K562 (cell line): ENCODE data around the gene RBM45. TPM values are rescaled to one million over a fixed set of nuclear protein-coding genes. Genes with fewer than 3 reads are reported as not detected.
A peak's percentile ranks its signal among the peaks of the same experiment; 100 is the strongest.

Experiments
- ARID1B ChIP-seq: fragments of 450-650 bp; IDR thresholded peaks from 2 replicates; pipeline ENCODE4 v1.6.1; 2016; ENCODE audit warnings: antibody characterized with exemption, mild to moderate bottlenecking, inconsistent platforms
- DNMT1 ChIP-seq: fragments of 450-650 bp; IDR thresholded peaks from 2 replicates; pipeline ENCODE4 v1.6.1; 2016; ENCODE audit warnings: antibody characterized with exemption, mild to moderate bottlenecking
- E2F6 ChIP-seq, 2 experiments: IDR thresholded peaks; 2 replicates each; pipeline ENCODE4 v1.6.1; 2011; ENCODE audit warnings: borderline replicate concordance in 1 of 2, control low read depth in 1 of 2, low read depth in 1 of 2, low read length in 1 of 2, mild to moderate bottlenecking in 1 of 2, mixed read lengths in 1 of 2, moderate library complexity in 1 of 2; ENCODE audit not compliant: insufficient read depth in 1 of 2, insufficient read length in 1 of 2, poor library complexity in 1 of 2, severe bottlenecking in 1 of 2; ENCODE audit errors: extremely low read depth in 1 of 2
- EGR1 ChIP-seq: fragments of 450-650 bp; conservative IDR thresholded peaks from 2 replicates; pipeline ENCODE4 v1.6.1; 2017; ENCODE audit warnings: mild to moderate bottlenecking
- FOXJ2 ChIP-seq: fragments of 200-800 bp; sonication (Bioruptor generic); IDR thresholded peaks from 2 replicates; pipeline ENCODE4 v1.6.1; 2016; ENCODE audit warnings: missing genetic modification characterization, missing compliant biosample characterization
- GATA2 ChIP-seq: sonication (generic); formaldehyde crosslinking; IDR thresholded peaks from 2 replicates; pipeline ENCODE4 v1.4.0; 2020; ENCODE audit warnings: mild to moderate bottlenecking, missing genetic modification reagents
- HDAC3 ChIP-seq: fragments of 450-650 bp; IDR thresholded peaks from 2 replicates; pipeline ENCODE4 v1.6.1; 2018; ENCODE audit warnings: borderline replicate concordance, mild to moderate bottlenecking, moderate library complexity; ENCODE audit not compliant: partially characterized antibody
- RBM34 ChIP-seq: fragments of 200-400 bp; formaldehyde crosslinking; IDR thresholded peaks from 2 replicates; pipeline ENCODE4 v1.6.1; 2018; ENCODE audit warnings: low read length, borderline replicate concordance; ENCODE audit not compliant: insufficient read depth
- TEAD2 ChIP-seq: fragments of 450-650 bp; IDR thresholded peaks from 2 replicates; pipeline ENCODE4 v1.6.1; 2016; ENCODE audit warnings: missing genetic modification characterization, control low read depth, missing compliant biosample characterization
- ZFP91 ChIP-seq: sonication (generic); formaldehyde crosslinking; IDR thresholded peaks from 2 replicates; pipeline ENCODE4 v1.8.0; 2022; ENCODE audit warnings: mild to moderate bottlenecking, missing genetic modification reagents
- ZNF3 ChIP-seq: fragments of 250-450 bp; sonication (Bioruptor Pico); IDR thresholded peaks from 2 replicates; pipeline ENCODE4 v1.5.0; 2021; ENCODE audit warnings: mild to moderate bottlenecking, moderate library complexity
- ZNF431 ChIP-seq: sonication (generic); formaldehyde crosslinking; IDR thresholded peaks from 2 replicates; pipeline ENCODE4 v1.8.0; 2022; ENCODE audit warnings: mild to moderate bottlenecking, missing genetic modification reagents
- ZNF695 ChIP-seq: fragments of 450-650 bp; formaldehyde crosslinking; IDR thresholded peaks from 2 replicates; pipeline ENCODE4 v1.4.0; 2020; ENCODE audit warnings: mild to moderate bottlenecking, moderate library complexity
- ZNF77 ChIP-seq: fragments of 250-450 bp; sonication (Bioruptor Pico); IDR thresholded peaks from 2 replicates; pipeline ENCODE4 v1.5.0; 2020
- ZNF785 ChIP-seq: fragments of 250-450 bp; sonication (Bioruptor Pico); IDR thresholded peaks from 2 replicates; pipeline ENCODE4 v1.4.0; 2020; ENCODE audit warnings: mild to moderate bottlenecking
- polyA plus RNA-seq, 8 experiments: library from polyadenylated mRNA; depleted of rRNA in 4 of 8; stranded (reverse) in 5 of 8; unstranded in 3 of 8; fragments of >200 nt; fragmentation: Nextera tagmentation in 2 of 8; fragmentation: Illumina TruSeq in 1 of 8; extraction: Ambion mirVana in 2 of 8; extraction: Trizol in 1 of 8; gene quantifications; 2 replicates each; pipeline versions ENCODE4 v1.2.1 to v1.2.3, GENCODE V29; 2011 to 2014; ENCODE audit warnings: inconsistent platforms in 1 of 8, missing spikeins in 1 of 8
- total RNA-seq, 7 experiments: library from RNA; depleted of rRNA in 6 of 7; stranded (reverse); fragments of >200 nt in 6 of 7; fragmentation: Illumina TruSeq in 2 of 7; extraction: Trizol in 2 of 7; gene quantifications; 2 replicates each; pipeline versions ENCODE4 v1.2.1 to v1.2.3, GENCODE V29; 2011 to 2021; ENCODE audit warnings: low replicate concordance in 1 of 7
- TF ChIP-seq, protein P1 (sequence below): sonication (generic); formaldehyde crosslinking; IDR thresholded peaks from 2 replicates; pipeline ENCODE4 v1.4.0; 2020; ENCODE audit warnings: mild to moderate bottlenecking, missing genetic modification reagents
- TF ChIP-seq, protein P2 (sequence below), 2 experiments: IDR thresholded peaks; 2 replicates each; pipeline ENCODE4 v1.6.1; 2012; ENCODE audit warnings: improper control_type of control experiment in 2 of 2, low read depth in 2 of 2, low read length in 2 of 2, borderline replicate concordance in 1 of 2
- TF ChIP-seq, protein P3 (sequence below): fragments of 450-650 bp; IDR thresholded peaks from 2 replicates; pipeline ENCODE4 v1.6.1; 2016; ENCODE audit warnings: missing biosample characterization, missing genetic modification characterization

Gene RBM45
- total and polyA plus RNA-seq, 9 of the 15 experiments (the other 6 are each of a cell fraction or from before 2014, with no cell fraction given) = 6.7 to 22.0 (median 15.0) TPM

- TF ChIP-seq E2F6 (IDR thresholded peaks at IDR 0.05; ENCODE audit: borderline replicate concordance in 1 of 2, extremely low read depth in 1 of 2, insufficient read depth in 1 of 2, insufficient read length in 1 of 2, low read depth in 1 of 2, low read length in 1 of 2, poor library complexity in 1 of 2, severe bottlenecking in 1 of 2) = peak; percentile 39 to 48
- TF ChIP-seq ZNF77 = no peak
- TF ChIP-seq, protein P1, sequence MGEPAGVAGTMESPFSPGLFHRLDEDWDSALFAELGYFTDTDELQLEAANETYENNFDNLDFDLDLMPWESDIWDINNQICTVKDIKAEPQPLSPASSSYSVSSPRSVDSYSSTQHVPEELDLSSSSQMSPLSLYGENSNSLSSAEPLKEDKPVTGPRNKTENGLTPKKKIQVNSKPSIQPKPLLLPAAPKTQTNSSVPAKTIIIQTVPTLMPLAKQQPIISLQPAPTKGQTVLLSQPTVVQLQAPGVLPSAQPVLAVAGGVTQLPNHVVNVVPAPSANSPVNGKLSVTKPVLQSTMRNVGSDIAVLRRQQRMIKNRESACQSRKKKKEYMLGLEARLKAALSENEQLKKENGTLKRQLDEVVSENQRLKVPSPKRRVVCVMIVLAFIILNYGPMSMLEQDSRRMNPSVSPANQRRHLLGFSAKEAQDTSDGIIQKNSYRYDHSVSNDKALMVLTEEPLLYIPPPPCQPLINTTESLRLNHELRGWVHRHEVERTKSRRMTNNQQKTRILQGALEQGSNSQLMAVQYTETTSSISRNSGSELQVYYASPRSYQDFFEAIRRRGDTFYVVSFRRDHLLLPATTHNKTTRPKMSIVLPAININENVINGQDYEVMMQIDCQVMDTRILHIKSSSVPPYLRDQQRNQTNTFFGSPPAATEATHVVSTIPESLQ = peak; percentile 85; the same call in 1 of the 2 replicates
- no peak for TF ChIP-seq HDAC3
- no peak for TF ChIP-seq DNMT1
- peak; percentile 51; the same call in 1 of the 2 replicates for TF ChIP-seq ARID1B
- TF ChIP-seq, protein P2, sequence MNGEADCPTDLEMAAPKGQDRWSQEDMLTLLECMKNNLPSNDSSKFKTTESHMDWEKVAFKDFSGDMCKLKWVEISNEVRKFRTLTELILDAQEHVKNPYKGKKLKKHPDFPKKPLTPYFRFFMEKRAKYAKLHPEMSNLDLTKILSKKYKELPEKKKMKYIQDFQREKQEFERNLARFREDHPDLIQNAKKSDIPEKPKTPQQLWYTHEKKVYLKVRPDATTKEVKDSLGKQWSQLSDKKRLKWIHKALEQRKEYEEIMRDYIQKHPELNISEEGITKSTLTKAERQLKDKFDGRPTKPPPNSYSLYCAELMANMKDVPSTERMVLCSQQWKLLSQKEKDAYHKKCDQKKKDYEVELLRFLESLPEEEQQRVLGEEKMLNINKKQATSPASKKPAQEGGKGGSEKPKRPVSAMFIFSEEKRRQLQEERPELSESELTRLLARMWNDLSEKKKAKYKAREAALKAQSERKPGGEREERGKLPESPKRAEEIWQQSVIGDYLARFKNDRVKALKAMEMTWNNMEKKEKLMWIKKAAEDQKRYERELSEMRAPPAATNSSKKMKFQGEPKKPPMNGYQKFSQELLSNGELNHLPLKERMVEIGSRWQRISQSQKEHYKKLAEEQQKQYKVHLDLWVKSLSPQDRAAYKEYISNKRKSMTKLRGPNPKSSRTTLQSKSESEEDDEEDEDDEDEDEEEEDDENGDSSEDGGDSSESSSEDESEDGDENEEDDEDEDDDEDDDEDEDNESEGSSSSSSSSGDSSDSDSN (IDR thresholded peaks at IDR 0.05; ENCODE audit: borderline replicate concordance in 1 of 2, low read depth in 2 of 2, low read length in 2 of 2) = peak; percentile 58 to 91; a peak in 3 of 4 replicates
- no peak for TF ChIP-seq ZNF695 (CRISPR knock-in tag)
- no peak for TF ChIP-seq ZNF3 (CRISPR knock-in tag)
- 0 out of 2 replicates have a peak, but pooled peaks have one; percentile 11 for TF ChIP-seq ZFP91 (CRISPR knock-in tag)
- TF ChIP-seq ZNF785 = no peak
- TF ChIP-seq RBM34 = no peak
- TF ChIP-seq, protein P3, sequence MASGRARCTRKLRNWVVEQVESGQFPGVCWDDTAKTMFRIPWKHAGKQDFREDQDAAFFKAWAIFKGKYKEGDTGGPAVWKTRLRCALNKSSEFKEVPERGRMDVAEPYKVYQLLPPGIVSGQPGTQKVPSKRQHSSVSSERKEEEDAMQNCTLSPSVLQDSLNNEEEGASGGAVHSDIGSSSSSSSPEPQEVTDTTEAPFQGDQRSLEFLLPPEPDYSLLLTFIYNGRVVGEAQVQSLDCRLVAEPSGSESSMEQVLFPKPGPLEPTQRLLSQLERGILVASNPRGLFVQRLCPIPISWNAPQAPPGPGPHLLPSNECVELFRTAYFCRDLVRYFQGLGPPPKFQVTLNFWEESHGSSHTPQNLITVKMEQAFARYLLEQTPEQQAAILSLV = 0 out of 2 replicates have a peak, but pooled peaks have one; percentile 37
- 0 out of 2 replicates have a peak, but pooled peaks have one; percentile 47 for TF ChIP-seq FOXJ2
- TF ChIP-seq GATA2 = peak; percentile 88
- no peak; the same call in 1 of the 2 replicates for TF ChIP-seq EGR1
- TF ChIP-seq ZNF431 (CRISPR knock-in tag) = no peak
- no peak for TF ChIP-seq TEAD2 (tag)
Observed at GRCh38 chr2:178112202-178113152, at the start of gene RBM45 (continued).
